NCI-H2107 (cell line): Measurements from ENCODE around the gene RPGR.

Experiments
- DNase-seq: peaks from one replicate; lab custom pipeline; 2025; lab: John Stamatoyannopoulos, UW

RPGR gene

GRCh38 chrX:38327775-38328081 is 419 bp upstream of the RPGR start:
- no peak for DNase-seq

GRCh38 chrX:38326086-38326485 is 1.2 kb downstream of the RPGR start:
- no peak for DNase-seq

- no peak for DNase-seq
Measured at GRCh38 chrX:38320819-38321218, 6.5 kb downstream of the RPGR start.

GRCh38 chrX:38318606-38319005 is 8.7 kb downstream of the RPGR start:
- DNase-seq: no peak

GRCh38 chrX:38318196-38318595 is 9.1 kb downstream of the RPGR start:
- DNase-seq: no peak

GRCh38 chrX:38315186-38315585 is 12.1 kb downstream of the RPGR start:
- no peak for DNase-seq

- DNase-seq: no peak
Measured at GRCh38 chrX:38313190-38313589, 14.1 kb downstream of the RPGR start.

- no peak for DNase-seq
Measured at GRCh38 chrX:38312436-38312835, 14.9 kb downstream of the RPGR start.

GRCh38 chrX:38311743-38312142 is 15.6 kb downstream of the RPGR start:
- no peak for DNase-seq

GRCh38 chrX:38305971-38306370 is 21.3 kb downstream of the RPGR start:
- no peak for DNase-seq

GRCh38 chrX:38304010-38304409 is 23.3 kb downstream of the RPGR start:
- DNase-seq: no peak

GRCh38 chrX:38293741-38294140 is 33.6 kb downstream of the RPGR start:
- no peak for DNase-seq

GRCh38 chrX:38287674-38288073 is 39.6 kb downstream of the RPGR start:
- no peak for DNase-seq

GRCh38 chrX:38285649-38286048 is 41.7 kb downstream of the RPGR start:
- no peak for DNase-seq

GRCh38 chrX:38282049-38282448 is 45.3 kb downstream of the RPGR start:
- DNase-seq: no peak

GRCh38 chrX:38279188-38279587 is 48.1 kb downstream of the RPGR start:
- no peak for DNase-seq

GRCh38 chrX:38278682-38279081 is 48.6 kb downstream of the RPGR start:
- no peak for DNase-seq

GRCh38 chrX:38277802-38278201 is 49.5 kb downstream of the RPGR start:
- DNase-seq: no peak

- DNase-seq: no peak
Measured at GRCh38 chrX:38277136-38277535, 50.2 kb downstream of the RPGR start.

- DNase-seq: no peak
Measured at GRCh38 chrX:38276089-38276488, 51.2 kb downstream of the RPGR start.

GRCh38 chrX:38275615-38276014 is 51.7 kb downstream of the RPGR start:
- no peak for DNase-seq

- no peak for DNase-seq
Measured at GRCh38 chrX:38273453-38273852, 53.9 kb downstream of the RPGR start.

GRCh38 chrX:38271154-38271716 is 56.1 kb downstream of the RPGR start:
- no peak for DNase-seq

GRCh38 chrX:38268011-38268410 is 59.3 kb downstream of the RPGR start:
- no peak for DNase-seq
